Hepatocyte (in vitro differentiated cells): Measurements from ENCODE around the gene VPS25.

Source experiments
- EZH2 ChIP-seq: fragments of 200-600 bp; sonication (generic); IDR thresholded peaks from 2 replicates; pipeline ENCODE4 v1.6.1; 2016; ENCODE audit warnings: antibody characterized with exemption, mild to moderate bottlenecking, borderline replicate concordance
- EZH2phosphoT487 ChIP-seq: fragments of 200-600 bp; sonication (generic); IDR thresholded peaks from one replicate; pipeline ENCODE4 v1.6.1; 2018; ENCODE audit warnings: antibody characterized with exemption, mild to moderate bottlenecking, low read depth, moderate library complexity; ENCODE audit not compliant: unreplicated experiment, severe bottlenecking
- TF ChIP-seq, protein P1 (sequence below): fragments of 200-600 bp; sonication (generic); IDR thresholded peaks from 2 replicates; pipeline ENCODE4 v1.5.1; 2016; ENCODE audit warnings: antibody characterized with exemption, mild to moderate bottlenecking; ENCODE audit not compliant: poor library complexity

DNA sequence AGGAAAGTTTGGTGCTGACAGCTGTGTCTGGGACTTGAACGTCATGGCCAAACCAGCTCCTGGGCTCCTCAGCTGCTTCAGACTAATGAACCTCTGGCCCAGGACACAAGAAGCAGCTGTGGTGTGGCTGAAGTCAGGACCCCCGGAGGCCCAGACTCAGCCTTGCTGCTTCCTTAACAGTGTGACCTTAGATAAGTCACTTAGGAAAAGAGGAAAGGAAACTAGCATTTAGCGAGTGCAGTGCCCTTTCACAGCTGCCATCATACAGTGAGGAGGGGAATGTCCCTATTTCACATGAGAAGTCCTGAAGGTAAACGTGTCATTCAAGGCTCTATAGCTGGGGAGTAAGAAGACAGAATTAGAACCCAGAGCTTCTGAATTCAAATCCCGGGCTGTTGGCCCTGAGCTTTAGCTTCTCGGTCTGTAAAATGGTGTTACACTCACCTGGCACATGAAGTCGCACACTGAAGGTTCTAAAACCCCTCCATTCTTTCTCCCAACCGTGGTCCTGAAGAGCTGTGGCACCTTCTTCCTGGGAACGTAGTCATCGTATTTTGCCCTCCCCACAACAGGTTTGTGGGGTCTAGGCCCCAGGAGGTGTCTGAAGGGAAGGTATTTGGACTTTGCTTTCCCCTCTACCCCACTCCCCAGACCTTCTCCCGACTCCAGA is 13.1 kb upstream of the VPS25 start:
- TF ChIP-seq, protein P1, sequence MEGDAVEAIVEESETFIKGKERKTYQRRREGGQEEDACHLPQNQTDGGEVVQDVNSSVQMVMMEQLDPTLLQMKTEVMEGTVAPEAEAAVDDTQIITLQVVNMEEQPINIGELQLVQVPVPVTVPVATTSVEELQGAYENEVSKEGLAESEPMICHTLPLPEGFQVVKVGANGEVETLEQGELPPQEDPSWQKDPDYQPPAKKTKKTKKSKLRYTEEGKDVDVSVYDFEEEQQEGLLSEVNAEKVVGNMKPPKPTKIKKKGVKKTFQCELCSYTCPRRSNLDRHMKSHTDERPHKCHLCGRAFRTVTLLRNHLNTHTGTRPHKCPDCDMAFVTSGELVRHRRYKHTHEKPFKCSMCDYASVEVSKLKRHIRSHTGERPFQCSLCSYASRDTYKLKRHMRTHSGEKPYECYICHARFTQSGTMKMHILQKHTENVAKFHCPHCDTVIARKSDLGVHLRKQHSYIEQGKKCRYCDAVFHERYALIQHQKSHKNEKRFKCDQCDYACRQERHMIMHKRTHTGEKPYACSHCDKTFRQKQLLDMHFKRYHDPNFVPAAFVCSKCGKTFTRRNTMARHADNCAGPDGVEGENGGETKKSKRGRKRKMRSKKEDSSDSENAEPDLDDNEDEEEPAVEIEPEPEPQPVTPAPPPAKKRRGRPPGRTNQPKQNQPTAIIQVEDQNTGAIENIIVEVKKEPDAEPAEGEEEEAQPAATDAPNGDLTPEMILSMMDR: no peak
- TF ChIP-seq EZH2phosphoT487 (no peak), EZH2 (no peak)
